A673 (cell line): ENCODE data around the gene FHIT. TPM values are rescaled to one million over a fixed set of nuclear protein-coding genes. Genes with fewer than 3 reads are reported as not detected.

Experiments
- BruUV-seq: library from RNA; stranded (reverse); fragments of 400-500 nt; replicated peaks from 2 replicates; lab custom pipeline; 2021; lab: Mats Ljungman, UMichigan
- CTCF ChIA-PET: fragments of 300-600 bp; sonication (Branson Sonifier 250); formaldehyde crosslinking; loops from one replicate; lab custom pipeline; 2022; ENCODE audit warnings: antibody characterized with exemption; lab: Charles Lee
- POLR2A ChIA-PET: fragments of 300-600 bp; sonication (Branson Sonifier 250); formaldehyde crosslinking; loops from one replicate; lab custom pipeline; 2022; ENCODE audit warnings: antibody characterized with exemption; ENCODE audit not compliant: low non-redundant PET; lab: Charles Lee
- DNase-seq: peaks from one replicate; pipeline ENCODE4 v3.0.0-alpha.2; 2015; ENCODE audit warnings: low spot score
- H3K27ac ChIP-seq: fragments of 200-600 bp; sonication (generic); 2 replicates; pipeline ENCODE4 v1.5.1; 2016; ENCODE audit warnings: mixed run types, low read depth, mild to moderate bottlenecking, mixed read lengths, antibody characterized with exemption, low read length; ENCODE audit not compliant: poor library complexity, severe bottlenecking
- H3K27me3 ChIP-seq: fragments of 200-600 bp; sonication (generic); replicated peaks from 2 replicates; pipeline ENCODE4 v1.6.1; 2017; ENCODE audit warnings: mixed run types, low read depth, mild to moderate bottlenecking, mixed read lengths, antibody characterized with exemption, low read length; ENCODE audit not compliant: insufficient read depth, poor library complexity
- H3K36me3 ChIP-seq: fragments of 200-600 bp; sonication (generic); 2 replicates; pipeline ENCODE4 v1.6.1; 2016; ENCODE audit warnings: mixed run types, mild to moderate bottlenecking, mixed read lengths, antibody characterized with exemption, low read length; ENCODE audit not compliant: insufficient read depth, poor library complexity, severe bottlenecking
- H3K4me1 ChIP-seq: fragments of 200-600 bp; sonication (generic); 2 replicates; pipeline ENCODE4 v1.6.1; 2017; ENCODE audit warnings: mixed run types, mild to moderate bottlenecking, mixed read lengths, antibody characterized with exemption, low read length; ENCODE audit not compliant: insufficient read depth, poor library complexity, severe bottlenecking
- H3K4me3 ChIP-seq: fragments of 200-600 bp; sonication (generic); 2 replicates; pipeline ENCODE4 v1.5.1; 2016; ENCODE audit warnings: low read depth, mixed run types, mild to moderate bottlenecking, mixed read lengths, low read length; ENCODE audit not compliant: poor library complexity, severe bottlenecking
- H3K9me3 ChIP-seq: fragments of 200-600 bp; sonication (generic); 2 replicates; pipeline ENCODE4 v1.6.1; 2016; ENCODE audit warnings: mixed run types, low read depth, mild to moderate bottlenecking, mixed read lengths, antibody characterized with exemption, low read length; ENCODE audit not compliant: poor library complexity, severe bottlenecking
- EZH2 ChIP-seq: fragments of 200-600 bp; sonication (generic); IDR thresholded peaks from 2 replicates; pipeline ENCODE4 v1.6.1; 2017; ENCODE audit warnings: borderline replicate concordance, low read depth, mild to moderate bottlenecking, mixed read lengths, antibody characterized with exemption, low read length; ENCODE audit not compliant: poor library complexity, severe bottlenecking
- intact Hi-C: fragments of 100-400 bp; cut with micrococcal nuclease; formaldehyde crosslinking; loops from one replicate; pipeline ENCODE4 v1.10.0; 2022; ENCODE audit not compliant: unreplicated experiment
- total RNA-seq: library from RNA; stranded (reverse); gene quantifications from 2 replicates; pipeline ENCODE4 v1.2.3, GENCODE V29; 2021
- TF ChIP-seq, protein P1 (sequence below): fragments of 300-800, 200-600 bp; sonication (generic); conservative IDR thresholded peaks from 2 replicates; pipeline ENCODE4 v1.5.1; 2017; ENCODE audit warnings: low read depth, mild to moderate bottlenecking, antibody characterized with exemption, low read length, moderate library complexity, mixed read lengths

Gene FHIT
- total RNA-seq, 1 experiment from 2014 or later = not detected

DNA sequence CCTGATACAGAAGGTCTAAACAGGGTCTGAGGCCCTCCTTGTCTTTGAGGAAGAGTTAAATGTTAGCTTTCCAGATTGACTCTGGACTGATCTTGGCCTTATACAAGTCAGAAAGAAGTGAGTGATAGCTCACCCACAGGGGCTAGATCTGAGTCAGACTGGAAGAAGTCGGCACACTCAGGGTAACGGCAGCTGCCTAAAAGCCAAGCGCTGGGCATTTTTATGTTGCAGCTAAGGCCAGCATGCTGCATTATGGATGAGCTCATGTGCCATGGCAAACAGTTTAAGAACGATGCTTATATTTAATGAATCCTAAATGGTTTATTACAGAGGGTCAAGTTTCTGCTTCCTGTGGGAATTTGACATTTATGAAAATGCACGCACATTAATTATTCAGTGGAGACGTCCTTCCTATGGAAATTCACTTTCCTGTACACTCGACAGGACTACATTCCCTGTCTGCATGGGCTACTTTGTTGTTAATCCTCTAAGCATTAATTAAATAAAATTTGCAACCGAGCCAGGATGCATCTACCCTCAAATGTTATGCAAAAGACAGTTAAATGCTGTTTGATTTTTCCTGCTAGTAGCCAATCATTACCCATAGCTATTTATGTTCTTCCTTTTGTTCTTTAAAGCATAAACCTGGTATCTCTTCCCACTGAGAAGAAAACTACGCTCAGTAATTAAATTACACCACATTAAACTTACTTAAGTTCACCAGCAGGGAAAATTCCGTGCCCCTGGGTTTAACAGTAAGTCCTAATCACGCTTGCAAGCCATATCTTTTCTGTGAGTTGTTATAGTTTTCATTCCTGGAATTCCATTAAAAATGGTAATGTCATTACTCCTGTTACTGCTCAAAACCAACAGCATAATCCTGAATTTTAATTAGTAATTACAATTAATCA is 1438.8 kb downstream of the FHIT start:
- H3K4me3 ChIP-seq = no peak overlapping the region
- H3K36me3 ChIP-seq = no peaks in the 10 kb centered on the region
- ChIA-PET CTCF (no interaction called here), POLR2A (no interaction called here)
- BruUV-seq = no TSS peak
- H3K27ac ChIP-seq = no peak overlapping the region
- intact Hi-C loops = no loop called here
- no peaks in the 10 kb centered on the region for H3K27me3 ChIP-seq
- no peaks in the 10 kb centered on the region for H3K9me3 ChIP-seq
- H3K4me1 ChIP-seq = peaks cover 7% of the 10 kb centered on the region
- TF ChIP-seq, protein P1, sequence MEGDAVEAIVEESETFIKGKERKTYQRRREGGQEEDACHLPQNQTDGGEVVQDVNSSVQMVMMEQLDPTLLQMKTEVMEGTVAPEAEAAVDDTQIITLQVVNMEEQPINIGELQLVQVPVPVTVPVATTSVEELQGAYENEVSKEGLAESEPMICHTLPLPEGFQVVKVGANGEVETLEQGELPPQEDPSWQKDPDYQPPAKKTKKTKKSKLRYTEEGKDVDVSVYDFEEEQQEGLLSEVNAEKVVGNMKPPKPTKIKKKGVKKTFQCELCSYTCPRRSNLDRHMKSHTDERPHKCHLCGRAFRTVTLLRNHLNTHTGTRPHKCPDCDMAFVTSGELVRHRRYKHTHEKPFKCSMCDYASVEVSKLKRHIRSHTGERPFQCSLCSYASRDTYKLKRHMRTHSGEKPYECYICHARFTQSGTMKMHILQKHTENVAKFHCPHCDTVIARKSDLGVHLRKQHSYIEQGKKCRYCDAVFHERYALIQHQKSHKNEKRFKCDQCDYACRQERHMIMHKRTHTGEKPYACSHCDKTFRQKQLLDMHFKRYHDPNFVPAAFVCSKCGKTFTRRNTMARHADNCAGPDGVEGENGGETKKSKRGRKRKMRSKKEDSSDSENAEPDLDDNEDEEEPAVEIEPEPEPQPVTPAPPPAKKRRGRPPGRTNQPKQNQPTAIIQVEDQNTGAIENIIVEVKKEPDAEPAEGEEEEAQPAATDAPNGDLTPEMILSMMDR = no peak
- DNase-seq = peak; percentile 36

DNA sequence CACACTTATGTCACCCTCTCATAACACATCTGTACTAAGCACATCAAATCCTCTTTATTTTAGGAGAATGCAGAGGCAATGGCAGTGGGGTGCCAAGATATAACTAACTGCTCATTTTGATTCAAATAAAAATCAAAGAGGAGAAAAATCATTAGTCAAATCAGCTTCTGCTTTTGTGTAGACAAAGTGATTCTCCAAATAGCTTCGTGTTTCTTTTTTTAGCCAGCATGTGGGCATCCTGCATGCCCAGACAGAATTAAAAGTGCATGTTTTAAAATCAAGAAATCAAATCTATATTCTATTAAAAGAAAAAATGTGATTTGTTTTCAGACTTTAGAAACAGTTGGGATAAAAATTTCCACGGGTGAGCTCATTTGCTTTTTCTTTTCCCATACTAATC is 1440.1 kb downstream of the FHIT start:
- Histone ChIP-seq H3K4me3 (no peak overlapping the region), H3K9me3 (no peaks in the 10 kb centered on the region), H3K36me3 (no peaks in the 10 kb centered on the region), H3K27ac (no peak overlapping the region), H3K4me1 (peaks cover 7% of the 10 kb centered on the region), H3K27me3 (no peaks in the 10 kb centered on the region)
- POLR2A ChIA-PET = no interaction called here
- CTCF ChIA-PET = no interaction called here
- TF ChIP-seq, protein P1 = no peak
- no peak for TF ChIP-seq EZH2
- intact Hi-C loops = no loop called here
- no peak for DNase-seq
- no TSS peak for BruUV-seq

DNA sequence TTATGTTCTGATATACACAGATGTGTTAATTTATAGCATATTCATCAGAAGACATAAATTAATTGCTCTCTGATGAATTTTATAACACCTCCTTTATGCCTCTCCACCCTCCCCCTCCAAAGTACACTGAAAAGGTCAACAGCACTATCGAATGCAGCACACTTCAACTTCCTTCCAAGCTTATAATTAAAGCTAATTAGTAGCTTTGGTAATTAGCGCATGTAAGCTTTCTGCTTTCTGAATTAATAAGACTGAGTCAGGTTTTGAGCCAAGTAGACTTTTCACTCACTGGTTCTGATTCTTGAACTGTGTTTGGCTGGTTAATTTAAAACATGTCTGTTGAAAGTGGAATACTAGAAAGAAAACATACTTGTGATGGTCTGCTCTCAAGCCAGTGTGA is 1440.6 kb downstream of the FHIT start:
- peaks cover 7% of the 10 kb centered on the region for H3K4me1 ChIP-seq
- TF ChIP-seq EZH2 = no peak
- TF ChIP-seq, protein P1 = no peak
- CTCF ChIA-PET = no interaction called here
- intact Hi-C loops = no loop called here
- H3K27me3 ChIP-seq = no peaks in the 10 kb centered on the region
- DNase-seq = no peak
- no peaks in the 10 kb centered on the region for H3K9me3 ChIP-seq
- no peak overlapping the region for H3K27ac ChIP-seq
- H3K4me3 ChIP-seq = no peak overlapping the region
- H3K36me3 ChIP-seq = no peaks in the 10 kb centered on the region
- POLR2A ChIA-PET = no interaction called here
- no TSS peak for BruUV-seq
